Keratinocyte (primary cell): Measurements from ENCODE around the gene FHAD1. TPM values are rescaled to one million over a fixed set of nuclear protein-coding genes. Genes with fewer than 3 reads are reported as not detected.

ENCODE experiments used
- DNase-seq: peaks from one replicate; pipeline ENCODE4 v3.0.0-alpha.2; 2011; ENCODE audit warnings: low read depth, missing footprints, low spot score
- FAIRE-seq: peaks from 2 replicates; lab custom pipeline; 2011; peaks lifted over from hg19 to GRCh38; lab: Jason Lieb, UNC
- H2AFZ ChIP-seq: 2 replicates; pipeline ENCODE4 v1.6.0; 2012; ENCODE audit warnings: low read length, control low read depth, inconsistent platforms; ENCODE audit not compliant: control insufficient read depth
- H3K27ac ChIP-seq: 2 replicates; pipeline ENCODE4 v1.5.1; 2011; ENCODE audit warnings: low read length; ENCODE audit not compliant: control insufficient read depth, insufficient read depth
- H3K27me3 ChIP-seq: 3 replicates; pipeline ENCODE4 v1.6.0; 2011; ENCODE audit warnings: low read length; ENCODE audit not compliant: control insufficient read depth, insufficient read depth; ENCODE audit errors: extremely low read depth
- H3K36me3 ChIP-seq, 2 experiments: 2 replicates in 1 of 2; 3 replicates in 1 of 2; pipeline ENCODE4 v1.5.1; 2011; ENCODE audit warnings: low read length in 2 of 2, mild to moderate bottlenecking in 1 of 2; ENCODE audit not compliant: control insufficient read depth in 2 of 2, insufficient read depth in 2 of 2; ENCODE audit errors: extremely low read depth in 1 of 2
- H3K4me1 ChIP-seq: 3 replicates; pipeline ENCODE4 v1.5.1; 2011; ENCODE audit warnings: low read length; ENCODE audit not compliant: control insufficient read depth, insufficient read depth; ENCODE audit errors: extremely low read depth
- H3K4me2 ChIP-seq: 3 replicates; pipeline ENCODE4 v1.6.0; 2011; ENCODE audit warnings: low read depth, low read length; ENCODE audit not compliant: control insufficient read depth, insufficient read depth; ENCODE audit errors: extremely low read depth
- H3K4me3 ChIP-seq, 3 experiments: fragments of 200-600 bp in 1 of 3; sonication (generic) in 1 of 3; 2 replicates in 2 of 3; 3 replicates in 1 of 3; pipeline ENCODE4 v1.5.1; 2011 to 2016; ENCODE audit warnings: low read length in 3 of 3, mild to moderate bottlenecking in 3 of 3, control low read depth in 2 of 3, inconsistent platforms in 1 of 3, low read depth in 1 of 3, mixed read lengths in 1 of 3, mixed run types in 1 of 3, moderate library complexity in 1 of 3; ENCODE audit not compliant: control insufficient read depth in 2 of 3, insufficient read depth in 2 of 3; ENCODE audit errors: extremely low read depth in 1 of 3
- H3K79me2 ChIP-seq: 2 replicates; pipeline ENCODE4 v1.6.0; 2012; ENCODE audit warnings: low read length; ENCODE audit not compliant: control insufficient read depth, insufficient read depth
- H3K9ac ChIP-seq: 3 replicates; pipeline ENCODE4 v1.6.0; 2011; ENCODE audit warnings: low read length; ENCODE audit not compliant: control insufficient read depth, insufficient read depth; ENCODE audit errors: extremely low read depth
- H3K9me1 ChIP-seq: 3 replicates; pipeline ENCODE4 v1.6.0; 2011; ENCODE audit warnings: low read length; ENCODE audit not compliant: control insufficient read depth, insufficient read depth; ENCODE audit errors: extremely low read depth
- H3K9me3 ChIP-seq: 2 replicates; pipeline ENCODE4 v1.5.1; 2012; ENCODE audit warnings: low read depth, low read length; ENCODE audit not compliant: control insufficient read depth
- H4K20me1 ChIP-seq: 3 replicates; pipeline ENCODE4 v1.6.0; 2011; ENCODE audit warnings: low read length; ENCODE audit not compliant: control insufficient read depth, insufficient read depth; ENCODE audit errors: extremely low read depth
- CTCF ChIP-seq, 3 experiments: IDR thresholded peaks in 1 of 3; conservative IDR thresholded peaks in 1 of 3; optimal IDR thresholded peaks in 1 of 3; 2 replicates in 2 of 3; 3 replicates in 1 of 3; pipeline versions ENCODE3 to v1.5.1; 2011; ENCODE audit warnings: low read length in 3 of 3, mild to moderate bottlenecking in 3 of 3, moderate library complexity in 2 of 3, control low read depth in 1 of 3, inconsistent platforms in 1 of 3; ENCODE audit not compliant: insufficient read depth in 2 of 3; ENCODE audit errors: extremely low read depth in 1 of 3
- EZH2 ChIP-seq: IDR thresholded peaks from one replicate; pipeline ENCODE4 v1.6.1; 2012; ENCODE audit warnings: inconsistent platforms, mild to moderate bottlenecking, low read length, moderate library complexity
- dilution Hi-C: fragments of 300-500 bp; cut with MboI; formaldehyde crosslinking; loops from one replicate; pipeline ENCODE4 v1.7.0; 2020; ENCODE audit warnings: low sequenced_read_pairs; ENCODE audit not compliant: extremely low pct_ligation_motif_present
- polyA plus RNA-seq, 5 experiments: library from polyadenylated mRNA; depleted of rRNA in 3 of 5; stranded (reverse) in 3 of 5; stranded (forward) in 1 of 5; unstranded in 1 of 5; fragments of >200 nt; gene quantifications; 1 replicate in 1 of 5; 2 replicates in 3 of 5; 3 replicates in 1 of 5; pipeline versions ENCODE4 v1.2.1 to v1.2.3, GENCODE V29; 2011 to 2012; ENCODE audit warnings: missing spikeins in 2 of 5, low read depth in 1 of 5, low replicate concordance in 1 of 5

Gene FHAD1
- polyA plus RNA-seq, 1 donor (not counting 4 experiments of a cell fraction or from before 2014, with no cell fraction given) = 0.09 TPM

DNA sequence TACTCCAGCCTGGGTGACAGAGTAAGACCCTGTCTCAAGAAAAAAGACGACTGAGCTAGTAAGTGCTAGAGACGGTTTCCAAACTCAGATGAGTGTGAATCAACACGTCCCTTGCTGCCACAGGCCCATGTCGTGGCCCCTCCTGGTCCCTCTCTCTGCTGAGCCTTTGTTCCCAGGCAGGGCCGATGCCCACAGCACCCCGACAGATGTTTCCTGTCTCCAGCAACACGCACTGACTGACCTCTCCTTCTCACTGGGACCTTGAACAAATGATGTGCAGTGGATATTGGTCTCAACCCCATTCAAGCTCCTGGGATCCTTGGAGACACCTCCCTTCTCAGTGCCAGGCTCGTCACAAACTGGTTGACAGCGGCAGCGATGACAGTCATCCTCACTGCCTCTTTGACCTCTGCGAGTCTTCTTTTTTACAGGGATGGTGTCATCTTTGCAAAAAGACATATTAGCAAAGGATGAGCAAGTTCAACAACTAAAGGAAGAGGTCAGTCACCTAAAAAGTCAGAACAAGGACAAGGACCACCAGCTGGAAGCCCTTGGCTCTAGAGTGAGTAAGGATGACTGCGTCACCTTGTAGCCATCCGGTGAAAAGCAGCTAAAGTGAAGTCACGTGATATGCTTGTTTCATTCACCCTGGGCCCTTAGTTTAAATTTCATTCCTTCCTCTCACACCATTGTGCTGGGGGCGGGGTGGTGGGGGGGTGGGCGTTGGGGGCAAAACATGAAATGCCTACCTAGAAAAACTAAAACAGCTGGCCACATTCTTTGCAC lies 65.8 kb downstream of the FHAD1 start:
- H3K9me1 ChIP-seq = no peaks in the 10 kb centered on the region
- DNase-seq (no peak), FAIRE-seq (no peak)
- no peak overlapping the region for H3K4me3 ChIP-seq
- TF ChIP-seq EZH2 (no peak), CTCF (optimal IDR thresholded peaks at IDR 0.05 in 1 of 3, IDR thresholded peaks at IDR 0.05 in 1 of 3, conservative IDR thresholded peaks at IDR 0.05 in 1 of 3; ENCODE audit: extremely low read depth in 1 of 3, insufficient read depth in 2 of 3, low read length in 3 of 3) (no peak)
- no peak overlapping the region for H3K4me2 ChIP-seq
- no peaks in the 10 kb centered on the region for H3K4me1 ChIP-seq
- H3K9ac ChIP-seq = no peak overlapping the region
- H3K27ac ChIP-seq = no peak overlapping the region
- no peaks in the 10 kb centered on the region for H4K20me1 ChIP-seq
- no peaks in the 10 kb centered on the region for H3K9me3 ChIP-seq
- H3K36me3 ChIP-seq = no peaks in the 10 kb centered on the region
- H2AFZ ChIP-seq = no peak overlapping the region
- dilution Hi-C loops = no loop called here
- no peaks in the 10 kb centered on the region for H3K79me2 ChIP-seq
- H3K27me3 ChIP-seq = no peaks in the 10 kb centered on the region

DNA sequence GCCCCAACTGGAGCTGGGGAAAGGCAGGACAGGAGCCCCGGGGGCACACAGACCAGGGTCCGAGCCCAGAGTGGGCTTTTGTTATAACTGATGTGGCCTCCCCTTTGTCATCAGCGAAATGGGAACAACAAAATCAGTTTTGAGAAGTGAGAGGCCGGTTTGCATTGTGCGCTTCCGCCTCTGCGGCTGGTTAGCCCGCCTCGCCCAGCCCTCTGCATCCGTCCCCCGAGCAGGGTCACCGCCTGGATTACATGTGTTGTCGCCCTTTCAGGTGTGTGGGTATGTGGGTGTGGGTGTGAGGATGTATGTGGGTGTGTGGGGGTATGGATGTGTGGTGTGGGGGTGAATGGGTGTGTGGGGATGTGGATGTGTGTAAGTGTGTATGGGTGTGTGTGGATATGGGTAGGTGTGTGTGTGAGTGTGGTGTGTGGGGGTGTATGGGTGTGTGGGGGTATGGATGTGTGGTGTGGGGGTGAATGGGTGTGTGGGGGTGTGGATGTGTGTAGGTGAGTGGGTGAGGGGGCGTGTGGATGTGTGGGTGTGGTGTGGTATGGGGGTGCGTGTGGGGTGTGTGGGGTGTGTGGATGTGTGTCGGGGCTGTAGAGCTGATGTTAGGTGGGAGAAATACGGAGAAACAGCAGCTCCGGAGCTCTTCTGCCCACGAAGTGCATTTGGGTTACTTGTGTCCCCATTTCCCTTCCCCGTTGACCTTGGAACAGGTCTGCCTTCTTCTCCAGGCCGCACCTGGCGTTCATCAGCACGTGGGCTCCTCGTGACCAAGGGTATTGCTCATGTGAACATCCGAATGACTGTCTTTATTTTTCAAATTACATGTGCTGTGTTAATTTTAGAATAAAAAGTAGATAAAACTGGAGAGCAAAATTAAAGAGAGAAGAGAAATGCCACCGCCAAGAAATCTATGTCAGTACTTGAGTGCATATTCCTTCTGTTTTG lies 67.6 kb downstream of the FHAD1 start:
- H3K9me3 ChIP-seq = no peaks in the 10 kb centered on the region
- H3K4me2 ChIP-seq = no peak overlapping the region
- H4K20me1 ChIP-seq = no peaks in the 10 kb centered on the region
- no peak overlapping the region for H2AFZ ChIP-seq
- H3K27me3 ChIP-seq = no peaks in the 10 kb centered on the region
- H3K4me1 ChIP-seq = no peaks in the 10 kb centered on the region
- no peaks in the 10 kb centered on the region for H3K79me2 ChIP-seq
- H3K4me3 ChIP-seq = no peak overlapping the region
- no peak for DNase-seq
- TF ChIP-seq CTCF (optimal IDR thresholded peaks at IDR 0.05 in 1 of 3, IDR thresholded peaks at IDR 0.05 in 1 of 3, conservative IDR thresholded peaks at IDR 0.05 in 1 of 3; ENCODE audit: extremely low read depth in 1 of 3, insufficient read depth in 2 of 3, low read length in 3 of 3) (no peak), EZH2 (no peak)
- dilution Hi-C loops = no loop called here
- FAIRE-seq = no peak
- no peak overlapping the region for H3K27ac ChIP-seq
- H3K9me1 ChIP-seq = no peaks in the 10 kb centered on the region
- no peaks in the 10 kb centered on the region for H3K36me3 ChIP-seq
- no peak overlapping the region for H3K9ac ChIP-seq
